Stimulated activated CD8-positive, alpha-beta memory T cell treated with anti-CD3 and anti-CD28 coated beads, Interleukin-7, amount 100 ng/mL, for 24 hours (primary cell): ENCODE data around the gene DSTN.

Source experiments
- DNase-seq: peaks from one replicate; pipeline ENCODE4 v3.0.0-alpha.2; 2020; ENCODE audit warnings: low read depth

Gene DSTN

GRCh38 chr20:17612287-17612991, 42.6 kb downstream of the DSTN start:
- no peak for DNase-seq

GRCh38 chr20:17612992-17613327, 43.1 kb downstream of the DSTN start:
- DNase-seq = no peak

- DNase-seq = no peak
These were observed 43.7 kb downstream of the DSTN start for GRCh38 chr20:17613328-17614175.

- DNase-seq = no peak
These were observed 44.4 kb downstream of the DSTN start for GRCh38 chr20:17614176-17614811.

- no peak for DNase-seq
These were observed 45.2 kb downstream of the DSTN start for GRCh38 chr20:17614812-17615644.

GRCh38 chr20:17615645-17616479, 46.0 kb downstream of the DSTN start:
- no peak for DNase-seq

- DNase-seq = no peak
These were observed 46.8 kb downstream of the DSTN start for GRCh38 chr20:17616480-17617211.

GRCh38 chr20:17617212-17617867, 47.5 kb downstream of the DSTN start:
- DNase-seq = no peak

GRCh38 chr20:17617868-17618672, 48.2 kb downstream of the DSTN start:
- no peak for DNase-seq

GRCh38 chr20:17618673-17619013, 48.8 kb downstream of the DSTN start:
- no peak for DNase-seq

GRCh38 chr20:17619351-17620093, 49.6 kb downstream of the DSTN start:
- DNase-seq = no peak

- DNase-seq = no peak
These were observed 50.7 kb downstream of the DSTN start for GRCh38 chr20:17620371-17621228.

GRCh38 chr20:17621229-17621968, 51.5 kb downstream of the DSTN start:
- no peak for DNase-seq

- no peak for DNase-seq
These were observed 52.4 kb downstream of the DSTN start for GRCh38 chr20:17622086-17622850.

GRCh38 chr20:17622851-17623508, 53.1 kb downstream of the DSTN start:
- no peak for DNase-seq

GRCh38 chr20:17624070-17624469, 54.2 kb downstream of the DSTN start:
- DNase-seq = no peak
